Stimulated activated naive CD4-positive, alpha-beta T cell treated with Interleukin-2 at 50 U/mL for 16 hours (primary cell): ENCODE results near the gene ANO2.

ENCODE experiments used
- DNase-seq: peaks from one replicate; lab custom pipeline; 2025; lab: John Stamatoyannopoulos, UW

ANO2 gene

GRCh38 chr12:5964913-5965900 lies 20.1 kb upstream of the ANO2 start:
- no peak for DNase-seq

GRCh38 chr12:5963515-5963914 lies 18.5 kb upstream of the ANO2 start:
- DNase-seq: no peak

GRCh38 chr12:5960783-5961182 lies 15.7 kb upstream of the ANO2 start:
- DNase-seq: no peak

- DNase-seq: no peak
Measured at GRCh38 chr12:5956987-5957386, 11.9 kb upstream of the ANO2 start.

- DNase-seq: no peak
Measured at GRCh38 chr12:5954661-5955060, 9.6 kb upstream of the ANO2 start.

GRCh38 chr12:5953835-5954586 lies 9.0 kb upstream of the ANO2 start:
- no peak for DNase-seq

GRCh38 chr12:5952031-5952430 lies 7.0 kb upstream of the ANO2 start:
- no peak for DNase-seq

GRCh38 chr12:5948696-5949095 lies 3.6 kb upstream of the ANO2 start:
- no peak for DNase-seq

GRCh38 chr12:5947006-5947405 lies 1.9 kb upstream of the ANO2 start:
- no peak for DNase-seq

GRCh38 chr12:5946388-5946787 lies 1.3 kb upstream of the ANO2 start:
- no peak for DNase-seq

GRCh38 chr12:5944688-5945070 lies 380 bp downstream of the ANO2 start:
- no peak for DNase-seq

GRCh38 chr12:5944053-5944452 lies 1.0 kb downstream of the ANO2 start:
- no peak for DNase-seq

- no peak for DNase-seq
Measured at GRCh38 chr12:5941907-5942306, 3.2 kb downstream of the ANO2 start.

GRCh38 chr12:5927732-5928516 lies 17.1 kb downstream of the ANO2 start:
- no peak for DNase-seq

GRCh38 chr12:5925646-5926045 lies 19.4 kb downstream of the ANO2 start:
- no peak for DNase-seq

- no peak for DNase-seq
Measured at GRCh38 chr12:5924342-5924741, 20.7 kb downstream of the ANO2 start.

- DNase-seq: no peak
Measured at GRCh38 chr12:5923751-5924150, 21.3 kb downstream of the ANO2 start.

GRCh38 chr12:5923043-5923605 lies 21.9 kb downstream of the ANO2 start:
- DNase-seq: no peak

GRCh38 chr12:5921966-5922899 lies 22.8 kb downstream of the ANO2 start:
- DNase-seq: no peak

GRCh38 chr12:5921027-5921909 lies 23.8 kb downstream of the ANO2 start:
- DNase-seq: no peak
